Liver (tissue), 9 donors: ENCODE data around the gene LHPP. TPM values are rescaled to one million over a fixed set of nuclear protein-coding genes. Genes with fewer than 3 reads are reported as not detected.

Experiments used
- DNase-seq: peaks from one replicate; pipeline ENCODE4 v3.0.0-alpha.2; 2017; ENCODE audit warnings: low spot score
- H3K27ac ChIP-seq, 2 donors: one replicate each; pipeline ENCODE4 v1.7.0; 2013; ENCODE audit warnings: inconsistent platforms in 2 of 2, low read length in 2 of 2, control low read depth in 1 of 2, low read depth in 1 of 2, mild to moderate bottlenecking in 1 of 2
- H3K27me3 ChIP-seq, 4 donors: one replicate each; pipeline versions ENCODE4 v1.6.1 to v1.7.0; 2013; ENCODE audit warnings: low read length in 3 of 4, inconsistent platforms in 1 of 4, mild to moderate bottlenecking in 1 of 4, moderate library complexity in 1 of 4; ENCODE audit not compliant: control insufficient read depth in 4 of 4, insufficient read depth in 4 of 4
- H3K36me3 ChIP-seq, 4 donors: one replicate each; pipeline versions ENCODE4 v1.6.1 to v1.7.0; 2013; ENCODE audit warnings: low read length in 3 of 4, mild to moderate bottlenecking in 3 of 4, low read depth in 1 of 4, moderate library complexity in 1 of 4; ENCODE audit not compliant: control insufficient read depth in 4 of 4, insufficient read depth in 3 of 4
- H3K4me1 ChIP-seq, 4 donors: one replicate each; pipeline versions ENCODE4 v1.6.1 to v1.7.0; 2013; ENCODE audit warnings: low read length in 3 of 4, mild to moderate bottlenecking in 3 of 4, moderate library complexity in 1 of 4; ENCODE audit not compliant: control insufficient read depth in 4 of 4, insufficient read depth in 4 of 4
- H3K4me3 ChIP-seq, 3 donors: one replicate each; pipeline versions ENCODE4 v1.6.1 to v1.7.0; 2013; ENCODE audit warnings: low read length in 3 of 3, control low read depth in 1 of 3, low read depth in 1 of 3, mild to moderate bottlenecking in 1 of 3
- H3K9ac ChIP-seq, 2 donors: one replicate each; pipeline ENCODE4 v1.7.0; 2013; ENCODE audit warnings: low read length in 2 of 2, mild to moderate bottlenecking in 2 of 2, moderate library complexity in 2 of 2, control low read depth in 1 of 2, low read depth in 1 of 2
- H3K9me3 ChIP-seq, 4 donors: one replicate each; pipeline versions ENCODE4 v1.6.1 to v1.7.0; 2013; ENCODE audit warnings: low read length in 3 of 4; ENCODE audit not compliant: control insufficient read depth in 4 of 4
- EGR1 ChIP-seq, 2 donors: IDR thresholded peaks; 2 replicates each; pipeline ENCODE4 v1.6.1; 2016 to 2018; ENCODE audit warnings: antibody characterized with exemption in 2 of 2, low read depth in 2 of 2
- FOXA1 ChIP-seq: IDR thresholded peaks from 2 replicates; pipeline ENCODE4 v1.6.1; 2016; ENCODE audit warnings: antibody characterized with exemption
- FOXA2 ChIP-seq: IDR thresholded peaks from 2 replicates; pipeline ENCODE4 v1.6.1; 2016; ENCODE audit warnings: antibody characterized with exemption
- GABPA ChIP-seq, 2 donors: IDR thresholded peaks in 1 of 2; conservative IDR thresholded peaks in 1 of 2; 2 replicates each; pipeline ENCODE4 v1.6.1; 2016; ENCODE audit warnings: antibody characterized with exemption in 2 of 2, mild to moderate bottlenecking in 1 of 2, moderate library complexity in 1 of 2
- HNF4A ChIP-seq, 2 donors: conservative IDR thresholded peaks; 2 replicates each; pipeline ENCODE4 v1.6.1; 2016; ENCODE audit warnings: antibody characterized with exemption in 2 of 2, mild to moderate bottlenecking in 2 of 2
- HNF4G ChIP-seq: IDR thresholded peaks from 2 replicates; pipeline ENCODE4 v1.6.1; 2016; ENCODE audit warnings: antibody characterized with exemption
- JUND ChIP-seq, 2 donors: IDR thresholded peaks; 2 replicates each; pipeline ENCODE4 v1.6.1; 2016; ENCODE audit warnings: antibody characterized with exemption in 2 of 2
- RAD21 ChIP-seq, 2 donors: IDR thresholded peaks; 2 replicates each; pipeline ENCODE4 v1.6.1; 2016; ENCODE audit warnings: antibody characterized with exemption in 2 of 2, mild to moderate bottlenecking in 2 of 2
- RXRA ChIP-seq, 2 donors: IDR thresholded peaks; 2 replicates each; pipeline ENCODE4 v1.6.1; 2017 to 2018; ENCODE audit warnings: antibody characterized with exemption in 2 of 2, mild to moderate bottlenecking in 1 of 2
- SP1 ChIP-seq: IDR thresholded peaks from 2 replicates; pipeline ENCODE4 v1.6.1; 2018; ENCODE audit warnings: antibody characterized with exemption, mild to moderate bottlenecking
- TAF1 ChIP-seq: conservative IDR thresholded peaks from 2 replicates; pipeline ENCODE4 v1.6.1; 2016; ENCODE audit warnings: antibody characterized with exemption, mild to moderate bottlenecking
- YY1 ChIP-seq: IDR thresholded peaks from 2 replicates; pipeline ENCODE4 v1.6.1; 2016; ENCODE audit warnings: antibody characterized with exemption, mild to moderate bottlenecking
- WGBS: extraction: QIAGEN DNeasy Blood & Tissue Kit; methylation state at CpG from one replicate; pipeline ENCODE4 v1.1.7; 2013; 5-methylcytosine and 5-hydroxymethylcytosine counted together
- polyA plus RNA-seq, 2 donors: library from polyadenylated mRNA; stranded (reverse) in 1 of 2; unstranded in 1 of 2; fragments of 200-250 nt in 1 of 2; fragments of >200 nt in 1 of 2; fragmentation: Nextera tagmentation in 1 of 2; extraction: Ambion mirVana in 1 of 2; gene quantifications; one replicate each; pipeline versions ENCODE4 v1.2.1 to v1.2.3, GENCODE V29; 2013 to 2015
- total RNA-seq, 2 donors: library from RNA; depleted of rRNA; stranded (reverse); fragments of >200 nt; gene quantifications; one replicate each; pipeline ENCODE4 v1.2.3, GENCODE V29; 2014
- TF ChIP-seq, protein P1 (sequence below): IDR thresholded peaks from 2 replicates; pipeline ENCODE4 v1.6.1; 2016; ENCODE audit warnings: antibody characterized with exemption
- TF ChIP-seq, protein P2 (sequence below): fragments of 150-350 bp; IDR thresholded peaks from 2 replicates; pipeline ENCODE4 v1.5.1; 2017; ENCODE audit warnings: improper control_type of control experiment, low read depth, low read length; ENCODE audit not compliant: missing input control
- TF ChIP-seq, protein P3 (sequence below): IDR thresholded peaks from 2 replicates; pipeline ENCODE4 v1.6.1; 2016; ENCODE audit warnings: antibody characterized with exemption
- TF ChIP-seq, protein P4 (sequence below): IDR thresholded peaks from 2 replicates; pipeline ENCODE4 v1.6.1; 2016; ENCODE audit warnings: antibody characterized with exemption, mild to moderate bottlenecking
- donor health status: healthy.
- donor health status: healthy.
- donor health status: healthy.
- donor health status: healthy.
- donor health status: healthy.

LHPP gene
- total and polyA plus RNA-seq, 4 donors = 15.9 to 39.9 (median 26.2) TPM

DNA sequence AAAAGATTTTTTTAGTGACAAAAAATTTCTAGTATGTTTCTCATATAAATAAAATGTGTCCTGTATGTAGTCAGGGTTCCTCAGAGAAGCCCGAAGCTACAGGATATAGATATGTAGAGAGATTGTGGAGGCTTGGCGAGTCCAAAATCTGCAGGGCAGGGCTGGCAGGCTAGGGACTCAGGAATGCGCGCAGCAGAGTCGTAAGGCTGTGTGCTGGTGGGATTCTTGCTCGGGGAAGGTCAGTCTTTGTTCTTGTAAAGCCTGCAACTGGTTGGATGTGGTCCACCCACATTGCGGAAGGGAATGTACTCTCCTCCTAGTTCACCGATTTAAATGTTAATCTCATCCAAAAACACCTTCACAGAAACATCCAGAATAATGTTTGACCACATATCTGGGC lies 30.6 kb downstream of the LHPP start:
- DNase-seq = no peak
- Histone ChIP-seq H3K36me3 (peaks cover 2 to 11% (median 8%) of the 10 kb centered on the region in 4 donors), H3K9ac (no peak overlapping the region), H3K4me3 (no peak overlapping the region), H3K27me3 (no peaks in the 10 kb centered on the region), H3K4me1 (no peaks in the 10 kb centered on the region), H3K9me3 (no peaks in the 10 kb centered on the region), H3K27ac (no peak overlapping the region)
- TF ChIP-seq FOXA2 (no peak), JUND (IDR thresholded peaks at IDR 0.05) (no peak), FOXA1 (no peak), SP1 (no peak), TAF1 (no peak), EGR1 (IDR thresholded peaks at IDR 0.05; ENCODE audit: low read depth in 2 of 2) (no peak), YY1 (no peak), HNF4G (no peak), GABPA (IDR thresholded peaks at IDR 0.05 in 1 of 2, conservative IDR thresholded peaks at IDR 0.05 in 1 of 2) (no peak), RXRA (IDR thresholded peaks at IDR 0.05) (no peak), RAD21 (IDR thresholded peaks at IDR 0.05) (no peak), HNF4A (conservative IDR thresholded peaks at IDR 0.05) (no peak)
- TF ChIP-seq, protein P1, sequence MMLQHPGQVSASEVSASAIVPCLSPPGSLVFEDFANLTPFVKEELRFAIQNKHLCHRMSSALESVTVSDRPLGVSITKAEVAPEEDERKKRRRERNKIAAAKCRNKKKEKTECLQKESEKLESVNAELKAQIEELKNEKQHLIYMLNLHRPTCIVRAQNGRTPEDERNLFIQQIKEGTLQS = no peak
- WGBS = 91% methylated on average over 8 of the region's 8 CpGs

DNA sequence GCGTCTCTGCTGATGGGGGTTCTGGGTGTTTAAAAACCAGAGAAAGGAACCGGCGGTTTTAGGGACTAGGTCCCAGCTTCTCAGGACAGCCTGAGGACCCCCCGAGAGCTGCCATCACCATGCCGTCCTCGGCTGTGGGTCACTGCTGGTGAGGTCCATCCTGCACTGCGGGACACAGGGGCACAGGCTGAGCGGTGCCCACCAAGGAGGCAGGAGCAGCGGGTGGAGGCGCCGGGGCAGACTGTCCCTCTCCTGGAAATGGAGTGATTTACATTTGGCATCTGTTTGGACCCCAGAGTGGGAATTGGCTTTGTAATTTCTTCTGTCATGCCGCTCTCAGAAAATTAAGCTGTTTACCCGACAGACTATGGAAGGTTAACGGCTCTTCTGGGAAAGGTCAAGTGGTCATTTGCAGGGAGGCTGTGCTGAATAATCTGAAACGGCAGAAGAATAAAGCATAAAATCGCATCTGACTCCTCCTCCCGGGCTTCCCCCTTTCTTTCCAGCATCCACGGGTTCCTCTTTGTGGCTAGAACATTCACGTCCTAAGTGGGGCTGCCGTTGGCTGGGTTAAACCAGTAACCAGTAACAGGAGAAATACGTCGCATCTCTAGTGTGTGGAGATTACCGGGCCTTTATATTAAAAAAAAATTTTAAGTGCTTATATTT lies 31.7 kb downstream of the LHPP start:
- no peak overlapping the region for H3K9ac ChIP-seq
- H3K4me1 ChIP-seq = no peaks in the 10 kb centered on the region
- TF ChIP-seq, protein P2, sequence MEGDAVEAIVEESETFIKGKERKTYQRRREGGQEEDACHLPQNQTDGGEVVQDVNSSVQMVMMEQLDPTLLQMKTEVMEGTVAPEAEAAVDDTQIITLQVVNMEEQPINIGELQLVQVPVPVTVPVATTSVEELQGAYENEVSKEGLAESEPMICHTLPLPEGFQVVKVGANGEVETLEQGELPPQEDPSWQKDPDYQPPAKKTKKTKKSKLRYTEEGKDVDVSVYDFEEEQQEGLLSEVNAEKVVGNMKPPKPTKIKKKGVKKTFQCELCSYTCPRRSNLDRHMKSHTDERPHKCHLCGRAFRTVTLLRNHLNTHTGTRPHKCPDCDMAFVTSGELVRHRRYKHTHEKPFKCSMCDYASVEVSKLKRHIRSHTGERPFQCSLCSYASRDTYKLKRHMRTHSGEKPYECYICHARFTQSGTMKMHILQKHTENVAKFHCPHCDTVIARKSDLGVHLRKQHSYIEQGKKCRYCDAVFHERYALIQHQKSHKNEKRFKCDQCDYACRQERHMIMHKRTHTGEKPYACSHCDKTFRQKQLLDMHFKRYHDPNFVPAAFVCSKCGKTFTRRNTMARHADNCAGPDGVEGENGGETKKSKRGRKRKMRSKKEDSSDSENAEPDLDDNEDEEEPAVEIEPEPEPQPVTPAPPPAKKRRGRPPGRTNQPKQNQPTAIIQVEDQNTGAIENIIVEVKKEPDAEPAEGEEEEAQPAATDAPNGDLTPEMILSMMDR = no peak
- TF ChIP-seq RAD21 (IDR thresholded peaks at IDR 0.05) (no peak), GABPA (IDR thresholded peaks at IDR 0.05 in 1 of 2, conservative IDR thresholded peaks at IDR 0.05 in 1 of 2) (no peak), RXRA (IDR thresholded peaks at IDR 0.05) (no peak), HNF4G (no peak), TAF1 (no peak), HNF4A (conservative IDR thresholded peaks at IDR 0.05) (no peak)
- TF ChIP-seq, protein P3, sequence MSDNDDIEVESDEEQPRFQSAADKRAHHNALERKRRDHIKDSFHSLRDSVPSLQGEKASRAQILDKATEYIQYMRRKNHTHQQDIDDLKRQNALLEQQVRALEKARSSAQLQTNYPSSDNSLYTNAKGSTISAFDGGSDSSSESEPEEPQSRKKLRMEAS = no peak
- TF ChIP-seq, protein P4, sequence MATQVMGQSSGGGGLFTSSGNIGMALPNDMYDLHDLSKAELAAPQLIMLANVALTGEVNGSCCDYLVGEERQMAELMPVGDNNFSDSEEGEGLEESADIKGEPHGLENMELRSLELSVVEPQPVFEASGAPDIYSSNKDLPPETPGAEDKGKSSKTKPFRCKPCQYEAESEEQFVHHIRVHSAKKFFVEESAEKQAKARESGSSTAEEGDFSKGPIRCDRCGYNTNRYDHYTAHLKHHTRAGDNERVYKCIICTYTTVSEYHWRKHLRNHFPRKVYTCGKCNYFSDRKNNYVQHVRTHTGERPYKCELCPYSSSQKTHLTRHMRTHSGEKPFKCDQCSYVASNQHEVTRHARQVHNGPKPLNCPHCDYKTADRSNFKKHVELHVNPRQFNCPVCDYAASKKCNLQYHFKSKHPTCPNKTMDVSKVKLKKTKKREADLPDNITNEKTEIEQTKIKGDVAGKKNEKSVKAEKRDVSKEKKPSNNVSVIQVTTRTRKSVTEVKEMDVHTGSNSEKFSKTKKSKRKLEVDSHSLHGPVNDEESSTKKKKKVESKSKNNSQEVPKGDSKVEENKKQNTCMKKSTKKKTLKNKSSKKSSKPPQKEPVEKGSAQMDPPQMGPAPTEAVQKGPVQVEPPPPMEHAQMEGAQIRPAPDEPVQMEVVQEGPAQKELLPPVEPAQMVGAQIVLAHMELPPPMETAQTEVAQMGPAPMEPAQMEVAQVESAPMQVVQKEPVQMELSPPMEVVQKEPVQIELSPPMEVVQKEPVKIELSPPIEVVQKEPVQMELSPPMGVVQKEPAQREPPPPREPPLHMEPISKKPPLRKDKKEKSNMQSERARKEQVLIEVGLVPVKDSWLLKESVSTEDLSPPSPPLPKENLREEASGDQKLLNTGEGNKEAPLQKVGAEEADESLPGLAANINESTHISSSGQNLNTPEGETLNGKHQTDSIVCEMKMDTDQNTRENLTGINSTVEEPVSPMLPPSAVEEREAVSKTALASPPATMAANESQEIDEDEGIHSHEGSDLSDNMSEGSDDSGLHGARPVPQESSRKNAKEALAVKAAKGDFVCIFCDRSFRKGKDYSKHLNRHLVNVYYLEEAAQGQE = no peak
- H3K4me3 ChIP-seq = no peak overlapping the region
- H3K9me3 ChIP-seq = no peaks in the 10 kb centered on the region
- no peak overlapping the region for H3K27ac ChIP-seq
- 79% methylated on average over 23 of the region's 23 CpGs for WGBS
- H3K27me3 ChIP-seq = no peaks in the 10 kb centered on the region
- H3K36me3 ChIP-seq = peaks cover 1 to 11% (median 8%) of the 10 kb centered on the region in 4 donors
- DNase-seq = no peak
